HCT116 (cell line): ENCODE results near the gene GBP7. TPM values are rescaled to one million over a fixed set of nuclear protein-coding genes. Genes with fewer than 3 reads are reported as not detected.

ENCODE experiments used
- ATAC-seq: fragments of 200-7000 bp; cut with Tn5 transposase; 2 replicates; pipeline ENCODE4 v1.9.1; 2020; ENCODE audit warnings: mild to moderate bottlenecking, moderate library complexity
- BruUV-seq: library from RNA; stranded (reverse); fragments of 400-500 nt; replicated peaks from 2 replicates; lab custom pipeline; 2021; lab: Mats Ljungman, UMichigan
- CTCF ChIA-PET: fragments of 300-600 bp; sonication (Branson Sonifier 250); formaldehyde crosslinking; loops from one replicate; lab custom pipeline; 2021; ENCODE audit warnings: antibody characterized with exemption; lab: Charles Lee
- POLR2A ChIA-PET: fragments of 300-600, 350-600 bp; sonication (Branson Sonifier 250); formaldehyde crosslinking; loops from one replicate; lab custom pipeline; 2021; ENCODE audit warnings: antibody characterized with exemption; lab: Charles Lee
- RAD21 ChIA-PET, 2 experiments: fragments of 300-600 bp; sonication (Branson Sonifier 250); formaldehyde crosslinking; loops; one replicate each; lab custom pipeline; 2023; ENCODE audit warnings: low total read pairs in 2 of 2; ENCODE audit not compliant: uncharacterized antibody in 2 of 2, unreplicated experiment in 2 of 2, low non-redundant PET in 1 of 2; lab: Charles Lee
- DNase-seq: peaks from one replicate; pipeline ENCODE4 v3.0.0-alpha.2; 2010; ENCODE audit warnings: low read depth, low spot score
- H2AFZ ChIP-seq: fragments of 200-600 bp; shearing (Covaris generic), sonication (generic); 2 replicates; pipeline ENCODE4 v1.6.1; 2017; ENCODE audit warnings: low read depth, mixed run types, mixed read lengths, antibody characterized with exemption, low read length; ENCODE audit not compliant: poor library complexity, severe bottlenecking
- H3K27ac ChIP-seq: 2 replicates; pipeline ENCODE4 v1.5.1; 2012; ENCODE audit warnings: low read depth, low read length
- H3K27me3 ChIP-seq: fragments of 200-600 bp; sonication (generic); 2 replicates; pipeline ENCODE4 v1.6.1; 2016; ENCODE audit warnings: mixed run types, low read length, mixed read lengths; ENCODE audit not compliant: insufficient read depth
- H3K36me3 ChIP-seq, 2 experiments: fragments of 200-500 bp in 1 of 2; fragments of 200-600 bp in 1 of 2; sonication (Bioruptor generic) in 1 of 2; sonication (generic) in 1 of 2; 2 replicates each; pipeline versions ENCODE4 v1.5.1 to v1.6.1; 2014 to 2016; ENCODE audit warnings: low read length in 2 of 2, inconsistent platforms in 1 of 2, mixed read lengths in 1 of 2, mixed run types in 1 of 2; ENCODE audit not compliant: insufficient read depth in 2 of 2, control insufficient read depth in 1 of 2
- H3K4me1 ChIP-seq, 2 experiments: fragments of 200-600 bp in 1 of 2; sonication (generic) in 1 of 2; 2 replicates each; pipeline versions ENCODE4 v1.5.1 to v1.6.1; 2012 to 2017; ENCODE audit warnings: low read length in 2 of 2, inconsistent platforms in 1 of 2, mild to moderate bottlenecking in 1 of 2, mixed read lengths in 1 of 2, mixed run types in 1 of 2, moderate library complexity in 1 of 2; ENCODE audit not compliant: insufficient read depth in 2 of 2, control insufficient read depth in 1 of 2
- H3K4me2 ChIP-seq: fragments of 200-600 bp; sonication (generic); 2 replicates; pipeline ENCODE4 v1.6.1; 2017; ENCODE audit warnings: mixed run types, low read length, mixed read lengths
- H3K4me3 ChIP-seq, 2 experiments: fragments of 200-600 bp in 1 of 2; sonication (generic) in 1 of 2; replicated peaks in 1 of 2; 2 replicates each; pipeline ENCODE4 v1.5.1; 2011 to 2016; ENCODE audit warnings: low read length in 2 of 2, control low read depth in 1 of 2, low read depth in 1 of 2, mild to moderate bottlenecking in 1 of 2, mixed read lengths in 1 of 2, mixed run types in 1 of 2
- H3K79me2 ChIP-seq: fragments of 200-600 bp; sonication (generic); 2 replicates; pipeline ENCODE4 v1.6.1; 2017; ENCODE audit warnings: mild to moderate bottlenecking, mixed run types, low read length, moderate library complexity, mixed read lengths; ENCODE audit not compliant: insufficient read depth
- H3K9ac ChIP-seq: fragments of 200-600 bp; sonication (generic); 2 replicates; pipeline ENCODE4 v1.6.1; 2016; ENCODE audit warnings: low read length, mixed read lengths
- H3K9me2 ChIP-seq: fragments of 200-600 bp; sonication (generic), shearing (Covaris generic); 2 replicates; pipeline ENCODE4 v1.6.1; 2017; ENCODE audit warnings: mixed run types, mild to moderate bottlenecking, moderate library complexity; ENCODE audit not compliant: insufficient read depth
- H3K9me3 ChIP-seq, 2 experiments: fragments of 200-500 bp in 1 of 2; fragments of 200-600 bp in 1 of 2; sonication (Bioruptor generic) in 1 of 2; sonication (generic) in 1 of 2; 2 replicates each; pipeline ENCODE4 v1.6.1; 2014 to 2017; ENCODE audit warnings: low read length in 2 of 2, mixed read lengths in 2 of 2, inconsistent platforms in 1 of 2, low read depth in 1 of 2, mild to moderate bottlenecking in 1 of 2, mixed run types in 1 of 2, moderate library complexity in 1 of 2; ENCODE audit not compliant: control insufficient read depth in 1 of 2, insufficient read depth in 1 of 2
- H4K20me1 ChIP-seq: fragments of 200-600 bp; sonication (generic), shearing (Covaris generic); 2 replicates; pipeline ENCODE4 v1.6.1; 2017; ENCODE audit warnings: mixed run types, mild to moderate bottlenecking, moderate library complexity; ENCODE audit not compliant: insufficient read depth
- CEBPB ChIP-seq: IDR thresholded peaks from 2 replicates; pipeline ENCODE4 v1.6.1; 2012; ENCODE audit warnings: low read depth
- CTCF ChIP-seq, 3 experiments: fragments of 200-600 bp in 1 of 3; sonication (generic) in 1 of 3; IDR thresholded peaks in 2 of 3; conservative IDR thresholded peaks in 1 of 3; 2 replicates each; pipeline ENCODE4 v1.5.1; 2012 to 2017; ENCODE audit warnings: low read depth in 2 of 3, low read length in 2 of 3, antibody characterized with exemption in 1 of 3, borderline replicate concordance in 1 of 3, control low read depth in 1 of 3, mild to moderate bottlenecking in 1 of 3, mixed read lengths in 1 of 3, mixed run types in 1 of 3, moderate library complexity in 1 of 3; ENCODE audit not compliant: insufficient read depth in 1 of 3
- EGR1 ChIP-seq: IDR thresholded peaks from 2 replicates; pipeline ENCODE4 v1.6.1; 2012; ENCODE audit warnings: low read depth
- ELF1 ChIP-seq: IDR thresholded peaks from 2 replicates; pipeline ENCODE4 v1.6.1; 2012; ENCODE audit warnings: low read depth, borderline replicate concordance
- EZH2 ChIP-seq: fragments of 200-600 bp; sonication (generic); IDR thresholded peaks from 2 replicates; pipeline ENCODE4 v1.6.1; 2017; ENCODE audit warnings: antibody characterized with exemption, mixed run types
- EZH2phosphoT487 ChIP-seq: fragments of 200-600 bp; IDR thresholded peaks from 2 replicates; pipeline ENCODE4 v1.6.1; 2018; ENCODE audit warnings: antibody characterized with exemption, borderline replicate concordance
- JUND ChIP-seq: IDR thresholded peaks from 2 replicates; pipeline ENCODE4 v1.6.1; 2012
- MAX ChIP-seq: IDR thresholded peaks from 2 replicates; pipeline ENCODE4 v1.6.1; 2012
- POLR2A ChIP-seq: IDR thresholded peaks from 2 replicates; pipeline ENCODE4 v1.7.0; 2011; ENCODE audit warnings: borderline replicate concordance; ENCODE audit not compliant: insufficient read depth, insufficient read length; ENCODE audit errors: extremely low read depth
- POLR2AphosphoS5 ChIP-seq: IDR thresholded peaks from 2 replicates; pipeline ENCODE4 v1.6.1; 2011; ENCODE audit warnings: mild to moderate bottlenecking, low read depth, low read length, moderate library complexity
- REST ChIP-seq: IDR thresholded peaks from 2 replicates; pipeline ENCODE4 v1.6.1; 2012; ENCODE audit warnings: low read depth
- SIN3A ChIP-seq: IDR thresholded peaks from 2 replicates; pipeline ENCODE4 v1.6.1; 2012; ENCODE audit warnings: low read depth
- SP1 ChIP-seq: IDR thresholded peaks from 2 replicates; pipeline ENCODE4 v1.6.1; 2012; ENCODE audit warnings: low read depth
- SRF ChIP-seq: IDR thresholded peaks from 2 replicates; pipeline ENCODE4 v1.6.1; 2012; ENCODE audit warnings: low read depth
- YY1 ChIP-seq: IDR thresholded peaks from 2 replicates; pipeline ENCODE4 v1.6.1; 2011; ENCODE audit warnings: low read length, low read depth, moderate library complexity, mild to moderate bottlenecking; ENCODE audit not compliant: insufficient replicate concordance; ENCODE audit errors: extremely low read depth
- ZFX ChIP-seq: fragments of 450-650 bp; IDR thresholded peaks from 2 replicates; pipeline ENCODE4 v1.6.1; 2017
- ZNF274 ChIP-seq: fragments of 200-500 bp; sonication (Bioruptor generic); IDR thresholded peaks from 2 replicates; pipeline ENCODE4 v1.6.1; 2014; ENCODE audit warnings: mild to moderate bottlenecking, low read depth, low read length, inconsistent platforms
- intact Hi-C: fragments of 100-400 bp; cut with micrococcal nuclease; formaldehyde crosslinking; loops from 2 replicates; pipeline ENCODE4 v1.10.0; 2022
- total RNA-seq: library from RNA; stranded (reverse); gene quantifications from one replicate; pipeline ENCODE4 v1.2.1, GENCODE V29; 2021; ENCODE audit not compliant: unreplicated experiment

Gene GBP7
- total RNA-seq, 1 experiment from 2014 or later = not detected

- CTCF ChIA-PET = no interaction called here
- Histone ChIP-seq H3K27ac (no peak overlapping the region), H3K27me3 (no peaks in the 10 kb centered on the region), H3K9me2 (no peaks in the 10 kb centered on the region; the same call in 1 of the 2 replicates), H4K20me1 (no peaks in the 10 kb centered on the region), H3K36me3 (no peaks in the 10 kb centered on the region), H3K9me3 (no peaks in the 10 kb centered on the region), H3K4me3 (no peak overlapping the region), H2AFZ (no peak overlapping the region), H3K4me2 (no peak overlapping the region), H3K79me2 (no peaks in the 10 kb centered on the region), H3K9ac (no peak overlapping the region), H3K4me1 (no peaks in the 10 kb centered on the region)
- no peak for DNase-seq
- POLR2A ChIA-PET = no interaction called here
- intact Hi-C loops = no loop called here
- no TSS peak for BruUV-seq
- TF ChIP-seq ZNF274 = no peak
- TF ChIP-seq CEBPB = no peak
- ATAC-seq = no peak
- RAD21 ChIA-PET = no interaction called here
Measured at GRCh38 chr1:89203166-89203565, 27.4 kb upstream of the GBP7 start.

GRCh38 chr1:89201106-89201794 is 25.4 kb upstream of the GBP7 start:
- Histone ChIP-seq H3K4me2 (no peak overlapping the region), H3K36me3 (no peaks in the 10 kb centered on the region), H3K4me3 (no peak overlapping the region), H4K20me1 (no peaks in the 10 kb centered on the region), H3K27ac (no peak overlapping the region), H2AFZ (no peak overlapping the region), H3K9me3 (no peaks in the 10 kb centered on the region), H3K79me2 (no peaks in the 10 kb centered on the region), H3K9me2 (no peaks in the 10 kb centered on the region; the same call in 1 of the 2 replicates), H3K9ac (no peak overlapping the region), H3K27me3 (no peaks in the 10 kb centered on the region), H3K4me1 (no peaks in the 10 kb centered on the region)
- ATAC-seq = no peak
- RAD21 ChIA-PET = no interaction called here
- CTCF ChIA-PET = no interaction called here
- BruUV-seq = no TSS peak
- DNase-seq = no peak
- intact Hi-C loops = no loop called here
- POLR2A ChIA-PET = no interaction called here
- TF ChIP-seq SP1 (no peak), ZNF274 (no peak), CTCF (IDR thresholded peaks at IDR 0.05 in 2 of 3, conservative IDR thresholded peaks at IDR 0.05 in 1 of 3; ENCODE audit: borderline replicate concordance in 1 of 3, insufficient read depth in 1 of 3, low read depth in 2 of 3, low read length in 2 of 3) (no peak), REST (no peak), MAX (no peak), ZFX (no peak), POLR2AphosphoS5 (no peak), JUND (no peak), EZH2 (no peak), SRF (no peak), EGR1 (no peak), EZH2phosphoT487 (no peak), POLR2A (no peak), SIN3A (no peak), YY1 (no peak), ELF1 (no peak)
